Epidermal melanocyte (primary cell): ENCODE results near the gene GRM1.

Source experiments
- DNase-seq: peaks from one replicate; pipeline ENCODE4 v3.0.0; 2011; ENCODE audit warnings: low spot score; ENCODE audit not compliant: insufficient read length

GRM1 gene

GRCh38 chr6:146364816-146365594 lies 336.1 kb downstream of the GRM1 start:
- no peak for DNase-seq

GRCh38 chr6:146367061-146367460 lies 338.2 kb downstream of the GRM1 start:
- DNase-seq: no peak

DNA sequence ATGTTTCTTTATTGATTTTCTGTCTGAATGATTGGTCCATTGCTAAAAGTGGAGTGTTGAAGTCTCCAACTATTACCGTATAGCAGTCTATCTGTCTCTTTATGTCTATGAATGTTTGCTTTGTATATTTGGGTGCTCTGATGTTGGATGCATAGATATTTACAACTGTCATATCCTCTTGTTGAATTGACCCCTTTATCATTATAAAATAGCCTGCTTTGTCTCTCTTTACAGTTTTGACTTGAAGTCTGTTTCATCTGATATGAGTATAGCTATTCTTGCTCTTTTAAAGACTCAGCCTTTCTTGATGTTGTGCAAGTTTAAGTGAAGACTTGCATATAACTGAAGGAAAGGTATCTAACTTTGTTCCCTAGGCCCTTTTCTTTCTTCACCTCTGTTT lies 341.0 kb downstream of the GRM1 start:
- DNase-seq: no peak

DNA sequence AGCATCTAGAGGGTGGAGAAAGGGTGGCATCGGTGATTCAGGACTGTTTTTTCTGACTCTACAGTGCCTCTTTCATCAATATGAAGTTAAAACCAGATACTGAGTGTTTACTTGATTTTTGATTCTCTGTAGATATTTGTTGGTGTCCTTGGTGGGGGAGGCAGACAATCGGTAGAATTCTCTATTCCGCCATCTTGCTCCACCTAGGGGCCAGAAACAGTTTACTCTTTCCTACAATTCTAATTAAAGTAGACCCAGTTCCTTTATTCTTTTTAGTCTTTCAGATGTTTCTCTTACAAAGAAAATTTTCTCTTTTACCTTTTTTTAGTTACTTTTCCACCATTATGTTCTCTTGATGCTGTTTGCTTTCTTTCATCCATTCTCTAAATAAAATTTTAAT lies 352.6 kb downstream of the GRM1 start:
- DNase-seq: no peak

- DNase-seq: no peak
Measured at GRCh38 chr6:146388736-146389364, 360.0 kb downstream of the GRM1 start.

DNA sequence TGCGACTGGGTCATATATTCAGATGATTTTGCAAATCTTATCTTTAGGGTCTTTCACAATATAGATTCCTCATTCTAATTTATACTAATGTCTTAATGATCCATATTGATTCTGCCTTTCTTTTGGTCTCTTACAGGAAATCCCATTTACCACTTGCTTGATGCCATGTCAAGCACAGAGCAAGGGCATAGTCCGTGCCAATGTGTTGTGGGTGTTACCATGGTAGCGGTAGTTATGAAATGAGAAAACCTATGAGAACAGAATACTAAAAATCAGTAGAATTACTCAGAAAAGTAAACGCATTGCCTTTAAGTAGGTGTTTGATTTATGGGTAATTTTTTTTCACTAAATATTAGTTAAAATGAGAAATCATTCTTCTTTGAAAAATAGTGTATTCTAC lies 360.9 kb downstream of the GRM1 start:
- no peak for DNase-seq

DNA sequence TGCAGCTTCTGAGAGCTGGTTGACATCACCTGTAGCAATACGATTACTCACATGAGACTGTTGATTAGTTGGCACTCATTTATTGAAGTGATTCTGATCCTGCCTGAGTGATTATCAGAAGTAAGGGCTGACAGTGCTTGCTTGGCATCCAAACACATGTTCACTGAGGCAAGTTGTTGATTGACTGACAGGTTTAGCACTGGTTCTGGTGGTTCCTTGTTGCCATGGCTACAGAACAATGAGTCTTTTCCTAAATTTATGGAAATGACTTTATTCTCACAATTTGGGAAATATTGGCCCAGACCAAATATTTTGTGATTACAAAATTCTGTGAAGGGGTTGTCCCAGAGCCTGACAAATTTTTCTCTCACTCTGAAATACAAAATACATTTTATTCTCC lies 368.8 kb downstream of the GRM1 start:
- no peak for DNase-seq

DNA sequence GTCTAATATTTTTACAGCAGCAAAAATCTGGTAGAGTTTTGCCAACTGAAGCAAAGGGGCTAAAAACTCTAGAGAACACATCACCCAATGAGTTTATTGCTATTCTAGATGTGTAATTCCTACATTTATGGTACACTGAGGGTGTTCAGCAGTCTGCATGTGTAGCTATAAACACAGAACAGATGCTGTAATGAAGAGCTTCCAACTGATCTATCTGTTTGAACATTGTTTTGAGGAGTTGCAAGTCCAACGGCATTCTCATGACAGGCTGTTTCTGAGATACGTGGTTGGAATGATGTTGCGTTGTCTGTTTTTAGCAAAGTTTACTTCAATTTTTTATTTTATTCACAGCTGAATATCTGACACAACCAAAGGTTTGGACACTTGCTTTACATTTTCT lies 373.6 kb downstream of the GRM1 start:
- DNase-seq: no peak

DNA sequence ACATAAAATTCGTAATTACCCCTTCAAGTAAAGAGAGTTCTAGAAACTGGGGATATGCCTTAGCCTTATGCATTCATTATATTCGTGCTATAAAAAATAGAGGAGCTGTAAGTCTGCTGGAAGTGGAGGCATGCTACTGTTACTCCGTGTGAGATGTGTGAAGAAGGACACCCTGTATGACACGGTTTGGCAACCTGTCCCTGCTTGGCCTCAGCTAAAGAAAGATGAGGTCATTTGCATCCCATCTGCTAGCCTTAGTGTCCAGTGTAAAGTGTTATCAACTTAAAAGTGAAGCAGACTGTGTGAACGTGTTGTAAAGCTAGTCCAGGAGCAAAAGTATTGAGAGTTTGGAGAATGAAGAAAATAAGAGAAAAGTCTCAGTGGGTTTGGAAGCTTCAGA lies 379.7 kb downstream of the GRM1 start:
- DNase-seq: no peak

DNA sequence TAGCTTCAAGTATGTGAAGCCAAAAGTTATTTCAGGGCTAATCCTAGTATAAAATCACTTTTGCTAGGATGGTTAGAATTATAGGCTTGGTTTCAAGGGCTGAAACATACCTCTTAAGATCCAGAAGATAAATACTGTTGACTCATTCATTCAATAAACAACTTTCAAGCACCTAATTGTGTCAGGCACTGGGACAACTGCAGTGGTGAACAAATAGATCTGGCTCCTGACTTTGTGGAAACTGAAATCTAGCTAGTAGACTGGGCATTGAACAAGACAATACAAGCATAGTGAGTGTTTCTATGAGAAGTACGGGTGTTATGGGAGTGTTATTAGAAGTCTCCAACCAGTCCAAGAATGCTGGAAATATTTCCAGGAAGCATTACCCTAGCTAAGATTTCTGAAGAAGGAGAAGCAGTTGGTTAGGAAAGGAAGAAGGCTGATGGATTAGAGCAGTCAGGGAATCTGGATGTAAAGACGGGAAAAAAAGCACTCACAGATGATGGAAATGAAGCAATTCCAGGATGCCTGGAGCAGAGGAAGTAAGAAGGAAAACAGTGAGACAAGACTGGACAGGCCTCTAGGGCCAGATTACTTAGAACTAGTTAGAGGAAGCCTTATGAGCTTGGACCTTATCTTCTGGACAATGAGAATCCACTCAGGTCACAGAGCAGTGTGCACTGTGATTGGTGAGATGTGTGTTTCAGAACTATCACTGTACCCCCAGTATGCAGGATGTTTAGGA lies 382.2 kb downstream of the GRM1 start:
- no peak for DNase-seq

GRCh38 chr6:146419576-146419975 lies 390.7 kb downstream of the GRM1 start:
- no peak for DNase-seq

- DNase-seq: no peak
Measured at GRCh38 chr6:146420255-146420654, 391.4 kb downstream of the GRM1 start.

GRCh38 chr6:146422789-146423375 lies 394.0 kb downstream of the GRM1 start:
- DNase-seq: no peak

- no peak for DNase-seq
Measured at GRCh38 chr6:146423452-146423851, 394.6 kb downstream of the GRM1 start.

DNA sequence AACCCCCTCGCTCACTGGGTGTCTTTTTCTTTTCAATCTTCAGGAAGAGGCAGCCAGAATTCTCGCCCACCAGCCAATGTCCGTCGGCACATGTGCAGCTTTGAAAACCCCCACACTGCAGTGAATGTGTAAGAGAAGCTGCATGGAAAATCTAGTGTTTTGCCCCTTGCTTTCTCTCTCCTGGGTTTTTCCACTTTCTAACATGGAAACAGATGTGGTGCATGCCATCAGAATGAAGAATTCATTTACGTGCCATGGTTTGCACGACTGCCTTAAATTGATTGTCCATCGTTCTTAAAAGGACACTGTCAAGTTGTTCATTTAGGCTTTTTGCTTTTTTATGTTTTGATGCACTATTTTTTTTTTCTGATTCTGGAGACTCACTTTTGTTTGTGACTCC lies 397.7 kb downstream of the GRM1 start:
- no peak for DNase-seq

- no peak for DNase-seq
Measured at GRCh38 chr6:146429831-146430230, 401.0 kb downstream of the GRM1 start.

DNA sequence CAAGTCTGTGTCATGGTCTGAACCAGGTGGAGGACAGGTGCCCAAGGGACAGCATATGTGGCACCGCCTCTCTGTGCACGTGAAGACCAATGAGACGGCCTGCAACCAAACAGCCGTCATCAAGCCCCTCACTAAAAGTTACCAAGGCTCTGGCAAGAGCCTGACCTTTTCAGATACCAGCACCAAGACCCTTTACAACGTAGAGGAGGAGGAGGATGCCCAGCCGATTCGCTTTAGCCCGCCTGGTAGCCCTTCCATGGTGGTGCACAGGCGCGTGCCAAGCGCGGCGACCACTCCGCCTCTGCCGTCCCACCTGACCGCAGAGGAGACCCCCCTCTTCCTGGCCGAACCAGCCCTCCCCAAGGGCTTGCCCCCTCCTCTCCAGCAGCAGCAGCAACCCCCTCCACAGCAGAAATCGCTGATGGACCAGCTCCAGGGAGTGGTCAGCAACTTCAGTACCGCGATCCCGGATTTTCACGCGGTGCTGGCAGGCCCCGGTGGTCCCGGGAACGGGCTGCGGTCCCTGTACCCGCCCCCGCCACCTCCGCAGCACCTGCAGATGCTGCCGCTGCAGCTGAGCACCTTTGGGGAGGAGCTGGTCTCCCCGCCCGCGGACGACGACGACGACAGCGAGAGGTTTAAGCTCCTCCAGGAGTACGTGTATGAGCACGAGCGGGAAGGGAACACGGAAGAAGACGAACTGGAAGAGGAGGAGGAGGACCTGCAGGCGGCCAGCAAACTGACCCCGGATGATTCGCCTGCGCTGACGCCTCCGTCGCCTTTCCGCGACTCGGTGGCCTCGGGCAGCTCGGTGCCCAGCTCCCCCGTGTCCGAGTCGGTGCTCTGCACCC lies 405.2 kb downstream of the GRM1 start:
- no peak for DNase-seq

- DNase-seq: no peak
Measured at GRCh38 chr6:146434732-146435390, 406.0 kb downstream of the GRM1 start.

- DNase-seq: no peak
Measured at GRCh38 chr6:146441907-146442306, 413.0 kb downstream of the GRM1 start.

GRCh38 chr6:146444189-146444588 lies 415.3 kb downstream of the GRM1 start:
- DNase-seq: no peak

GRCh38 chr6:146445233-146445632 lies 416.4 kb downstream of the GRM1 start:
- DNase-seq: no peak
